Epithelial cell of esophagus (primary cell): ENCODE measurements around the gene TGM6.
A peak's percentile ranks its signal among the peaks of the same experiment; 100 is the strongest.

ENCODE experiments used
- DNase-seq: peaks from one replicate; pipeline ENCODE4 v3.0.0; 2010; ENCODE audit warnings: low read depth
- H3K4me3 ChIP-seq: 2 replicates; pipeline ENCODE4 v1.5.1; 2011; ENCODE audit warnings: mild to moderate bottlenecking, low read length, control low read depth
- CTCF ChIP-seq: IDR thresholded peaks from 2 replicates; pipeline ENCODE4 v1.5.1; 2011; ENCODE audit warnings: low read depth, mild to moderate bottlenecking, low read length, control low read depth, inconsistent platforms; ENCODE audit not compliant: insufficient read depth; ENCODE audit errors: missing control alignments

Gene TGM6

DNA sequence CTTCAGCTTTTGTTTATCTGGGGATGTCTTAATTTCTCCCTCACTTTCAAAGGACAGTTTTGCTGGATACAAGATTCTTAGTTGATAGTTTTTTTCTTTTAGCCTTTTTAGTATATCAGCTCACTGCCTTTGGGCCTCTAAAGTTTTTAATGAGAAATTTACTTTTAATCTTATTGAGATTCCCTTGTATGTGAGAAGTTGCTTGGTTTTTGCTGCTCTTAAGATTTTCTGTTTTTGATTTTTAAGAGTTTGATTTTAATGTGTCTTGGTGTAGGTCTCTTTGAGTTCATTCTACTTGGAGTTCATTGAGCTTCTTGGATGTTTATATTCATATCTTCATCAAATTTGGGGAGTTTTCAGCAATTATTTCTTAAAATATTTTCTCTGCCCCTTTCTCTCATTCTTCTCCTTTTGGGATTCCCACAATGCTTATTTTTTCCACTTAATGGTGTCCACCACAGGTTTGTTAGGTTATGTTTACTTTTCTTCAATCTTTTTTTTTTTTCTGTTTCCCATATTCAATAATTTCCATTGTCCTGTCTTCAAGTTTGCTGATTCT is 19.6 kb upstream of the TGM6 start:
- no peak for DNase-seq
- no peak overlapping the region for H3K4me3 ChIP-seq
- TF ChIP-seq CTCF: no peak

GRCh38 chr20:2363187-2363586 is 17.5 kb upstream of the TGM6 start:
- no peak for DNase-seq
- no peak for TF ChIP-seq CTCF
- H3K4me3 ChIP-seq: no peak overlapping the region

GRCh38 chr20:2363587-2363986 is 17.1 kb upstream of the TGM6 start:
- H3K4me3 ChIP-seq: no peak overlapping the region
- TF ChIP-seq CTCF: no peak
- DNase-seq: no peak

GRCh38 chr20:2364044-2364443 is 16.7 kb upstream of the TGM6 start:
- DNase-seq: peak; percentile 72
- TF ChIP-seq CTCF: no peak
- H3K4me3 ChIP-seq: no peak overlapping the region

DNA sequence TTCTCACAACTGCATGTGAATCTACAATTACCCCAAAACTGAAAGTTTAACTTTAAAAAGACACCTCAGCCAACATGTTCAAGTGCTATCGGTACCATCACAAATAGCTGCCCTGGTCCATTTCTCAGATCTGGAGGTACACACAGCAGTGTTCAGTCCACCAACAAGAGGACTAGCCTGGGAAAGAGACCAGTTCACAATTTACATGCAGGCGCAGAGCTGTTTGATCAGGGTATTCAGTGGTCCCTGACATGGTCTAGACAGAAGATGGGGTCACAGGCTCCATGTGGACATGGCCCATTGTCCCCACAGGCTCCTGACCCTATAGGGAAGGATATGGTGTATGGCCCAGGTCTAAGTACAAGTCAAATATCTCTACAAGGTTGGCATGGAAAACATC is 15.6 kb upstream of the TGM6 start:
- no peak for TF ChIP-seq CTCF
- DNase-seq: no peak

DNA sequence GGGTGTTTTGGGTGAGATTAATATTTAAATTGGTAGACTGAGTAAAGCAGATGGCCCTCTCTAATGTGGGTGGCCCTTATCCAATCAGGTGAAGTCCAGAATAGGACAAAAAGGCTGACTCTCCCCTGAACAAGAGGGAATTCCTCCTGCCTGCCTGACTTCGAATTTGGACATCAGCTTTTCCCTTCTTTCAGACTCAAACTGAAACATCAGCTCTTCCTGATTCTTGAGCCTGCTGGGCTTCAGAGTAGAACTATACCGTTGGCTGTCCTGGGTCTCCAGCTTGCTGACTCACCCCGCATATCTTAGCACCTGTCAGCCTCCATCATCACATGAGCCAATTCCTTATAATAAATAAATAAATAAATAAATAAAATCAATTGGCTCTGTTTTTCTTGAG is 15.0 kb upstream of the TGM6 start:
- DNase-seq: no peak
- TF ChIP-seq CTCF: no peak
- no peak overlapping the region for H3K4me3 ChIP-seq

More for the DNA sequence above, 15.6 kb upstream of the TGM6 start:
- H3K4me3 ChIP-seq: no peak overlapping the region

DNA sequence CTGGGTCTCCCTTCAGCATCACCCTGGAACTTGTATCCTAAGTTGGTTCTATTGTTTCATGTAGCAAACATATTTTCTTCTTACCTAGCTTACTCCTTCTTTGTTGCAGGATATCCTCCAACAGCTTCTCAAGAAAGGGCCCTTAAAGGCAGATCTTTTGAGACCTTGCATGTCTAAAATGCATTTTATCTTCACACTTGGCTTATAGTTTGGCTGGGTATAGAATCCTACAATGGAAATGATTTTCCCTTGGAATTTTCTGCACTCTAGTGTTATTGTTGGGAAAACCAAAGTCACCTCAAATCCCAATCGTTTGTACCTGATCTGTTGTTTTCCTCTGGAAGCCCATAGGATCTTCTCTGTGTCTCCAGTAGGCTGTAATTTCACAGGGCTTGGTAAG is 12.1 kb upstream of the TGM6 start:
- TF ChIP-seq CTCF: no peak

More for the DNA sequence above, 12.1 kb upstream of the TGM6 start:
- DNase-seq: no peak
- H3K4me3 ChIP-seq: no peak overlapping the region
